CD4-positive, alpha-beta T cell treated with Interleukin-15 for 4 hours (primary cell): ENCODE measurements around the gene USP30.
"Not testable (repeated sequence)": the region's sequence is repeated elsewhere in the genome, so short reads cannot be mapped to it uniquely, and the experiment has no call there.

ENCODE experiments used
- DNase-seq: peaks from one replicate; pipeline ENCODE4 v3.0.0-alpha.2; 2020; ENCODE audit warnings: low spot score

The USP30 gene

DNA sequence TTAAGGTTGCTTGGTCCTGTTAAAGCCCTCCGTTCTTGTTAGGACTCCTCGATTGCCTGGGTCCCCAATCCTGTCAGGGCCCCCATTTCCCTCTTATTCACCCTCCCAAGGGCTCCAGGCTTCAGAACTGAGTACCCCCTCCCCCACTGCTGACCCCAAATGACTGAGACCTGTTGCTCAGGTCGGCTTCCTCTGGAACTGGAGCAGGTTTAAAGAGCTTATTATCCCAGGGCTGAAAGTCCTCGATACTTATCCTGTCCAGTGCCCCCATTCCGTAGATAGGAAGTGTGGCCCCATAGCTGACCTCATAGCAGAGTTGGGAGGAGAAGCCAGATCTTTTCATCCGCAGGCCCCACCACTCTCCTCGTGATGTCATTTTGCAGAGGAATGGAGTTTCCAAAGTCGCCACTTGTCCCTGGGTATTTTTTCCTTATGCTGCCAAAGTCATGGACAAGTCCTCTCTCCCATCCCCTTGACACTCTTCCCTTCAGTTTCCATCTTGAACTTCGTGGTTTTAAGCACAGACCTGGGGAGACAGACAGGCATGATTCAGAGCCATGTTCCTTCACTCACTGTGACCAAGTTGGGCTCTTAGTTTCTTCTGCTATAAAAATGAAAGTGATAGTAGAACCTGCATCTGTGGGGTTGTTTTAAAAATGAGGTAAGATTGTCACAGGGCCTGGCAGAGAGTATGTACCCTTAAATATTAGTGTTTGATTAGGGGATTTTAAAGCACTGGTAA, 1.2 kb downstream of the USP30 start:
- DNase-seq, result peak; percentile 65

DNA sequence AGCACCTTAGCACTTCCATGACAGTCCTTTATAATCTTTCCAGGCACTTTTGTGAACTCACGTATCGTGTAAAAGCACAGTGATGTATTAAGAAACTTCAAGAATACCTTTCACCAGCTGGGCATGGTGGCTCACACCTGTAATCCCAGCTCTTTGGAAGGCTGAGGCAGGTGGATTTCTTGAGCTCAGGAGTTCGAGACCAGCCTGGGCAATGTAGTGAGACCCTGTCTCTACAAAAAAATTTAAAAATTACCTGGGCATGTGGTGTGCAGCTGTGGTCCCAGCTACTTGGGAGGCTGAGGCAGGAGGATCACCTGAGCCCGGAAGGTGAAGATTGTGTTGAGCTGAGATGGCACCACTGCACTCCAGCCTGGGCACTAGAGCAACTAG, 1.7 kb downstream of the USP30 start:
- DNase-seq, result not testable (repeated sequence)

DNA sequence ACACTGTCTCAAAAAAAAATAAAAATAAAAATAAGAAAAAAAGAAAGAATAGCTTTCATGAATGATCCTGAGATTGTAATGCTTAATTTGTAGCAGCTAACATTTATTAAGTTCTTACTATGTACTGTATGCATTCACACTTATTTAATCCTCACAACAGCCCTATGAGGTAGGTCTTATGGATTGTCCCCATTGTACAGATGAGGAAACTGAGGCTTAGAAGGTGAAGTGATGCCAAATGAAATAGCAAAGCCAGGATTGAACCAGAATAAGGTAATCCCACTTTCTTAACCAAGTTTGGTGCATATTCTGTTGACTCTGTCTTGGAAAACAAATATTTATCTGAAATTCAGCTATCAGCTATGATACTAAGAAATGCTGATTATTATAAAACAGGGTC, 2.1 kb downstream of the USP30 start:
- no peak for DNase-seq

DNA sequence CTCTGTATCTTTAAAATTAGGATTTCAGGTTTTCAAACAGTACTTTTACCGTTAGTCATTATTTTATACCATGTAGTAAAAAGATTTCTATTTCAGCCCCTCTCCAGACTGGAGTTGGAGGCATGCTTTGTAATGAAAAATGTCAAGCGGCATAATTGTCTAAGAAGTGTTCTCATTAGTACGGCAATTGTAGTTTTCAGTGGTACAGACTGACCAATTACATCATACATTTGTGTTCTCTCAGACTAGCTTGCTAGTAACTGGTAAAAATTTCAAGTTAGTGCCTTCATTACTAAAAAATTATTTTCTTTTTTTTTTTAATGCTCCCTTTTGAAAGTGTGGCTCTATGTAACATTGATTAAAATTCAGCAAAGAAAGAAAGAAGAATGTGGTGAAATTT, 4.5 kb downstream of the USP30 start:
- no peak for DNase-seq

DNA sequence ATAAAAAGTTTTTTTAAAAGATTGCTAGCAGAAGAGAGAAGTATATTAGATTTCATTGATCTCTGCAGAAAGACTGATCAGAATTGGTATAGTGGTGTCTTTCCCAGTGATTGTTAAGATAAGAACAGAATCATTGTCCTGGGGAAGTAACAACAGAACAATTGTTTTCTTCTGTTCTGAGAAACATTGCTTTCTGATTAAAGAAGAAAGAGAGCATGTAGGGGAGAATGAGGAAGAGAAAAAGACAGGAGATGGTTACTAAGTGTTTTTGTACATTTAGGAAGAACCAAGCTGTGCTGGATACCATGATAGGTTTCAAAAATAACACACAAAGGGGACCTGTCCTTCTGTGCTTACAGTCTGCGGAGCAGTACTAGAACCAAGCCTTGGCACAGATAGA, 5.0 kb downstream of the USP30 start:
- DNase-seq, result no peak

DNA sequence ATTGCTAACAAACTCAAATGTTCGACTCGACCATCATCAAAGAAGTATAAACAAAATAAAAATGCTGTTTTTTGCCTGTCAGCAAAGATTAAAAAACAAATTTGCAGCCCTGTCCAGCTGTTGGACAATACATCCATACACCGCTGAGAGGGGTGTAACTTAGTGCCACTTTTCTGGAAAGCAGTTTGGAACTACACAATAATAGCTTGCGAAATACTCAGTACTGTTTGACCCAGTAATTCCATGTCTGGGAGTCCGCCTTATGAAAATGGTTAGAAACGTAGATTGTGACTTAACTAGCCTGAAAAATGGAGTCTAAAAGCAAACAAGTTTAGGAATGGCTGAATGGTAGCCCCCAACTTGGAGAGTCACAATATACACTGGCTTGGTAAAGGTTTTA, 6.4 kb downstream of the USP30 start:
- DNase-seq, result no peak

DNA sequence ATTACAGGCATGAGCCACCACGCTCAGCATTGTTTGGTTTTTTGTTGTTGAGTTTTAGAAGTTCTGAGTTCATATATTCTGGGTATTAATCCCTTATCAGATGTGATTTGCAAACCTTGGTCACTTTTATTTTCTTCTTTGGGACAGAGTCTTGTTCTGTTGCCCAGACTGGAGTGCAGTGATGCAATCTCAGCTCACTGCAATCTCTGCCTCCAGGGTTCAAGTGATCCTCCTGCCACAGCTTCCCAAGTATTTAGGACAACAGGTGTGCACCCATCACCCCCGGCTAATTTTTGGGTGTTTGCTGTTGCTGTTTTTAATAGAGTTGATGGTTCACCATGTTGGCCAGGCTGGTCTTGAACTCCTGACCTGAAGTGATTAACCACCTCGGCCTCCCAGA, 11.8 kb downstream of the USP30 start:
- DNase-seq, result no peak

DNA sequence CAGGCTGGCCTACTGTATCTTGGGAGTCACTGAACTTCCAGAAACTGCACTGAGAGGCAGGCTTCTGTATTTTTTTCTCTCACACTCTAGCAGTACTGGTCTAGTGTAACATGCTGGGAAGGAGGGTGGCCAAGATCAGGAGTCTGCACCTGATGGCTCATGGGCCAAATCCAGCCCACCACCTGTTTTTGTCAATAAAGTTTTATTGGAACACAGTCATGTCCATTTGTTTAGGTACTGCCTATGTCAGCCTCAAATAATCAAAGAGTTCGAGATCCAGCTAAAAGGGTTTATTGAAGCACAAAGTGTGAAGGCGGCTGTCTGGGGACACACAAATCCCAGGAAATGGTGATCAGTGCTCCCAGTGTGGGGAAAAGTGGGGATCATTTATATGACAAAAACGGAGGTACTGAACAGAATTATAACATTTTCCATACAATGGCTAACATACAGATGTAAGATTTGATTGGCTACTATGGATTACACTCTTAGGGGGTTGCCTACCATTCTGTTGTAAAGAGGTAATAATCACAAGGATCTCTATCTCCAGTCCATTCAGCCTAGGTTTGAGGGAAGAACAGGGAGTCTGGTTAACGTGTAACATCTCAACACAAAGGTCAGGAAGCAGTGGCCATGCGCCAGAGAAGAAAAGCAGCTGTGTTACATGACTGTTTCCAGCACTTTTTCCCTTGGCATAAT, 12.9 kb downstream of the USP30 start:
- no peak for DNase-seq

DNA sequence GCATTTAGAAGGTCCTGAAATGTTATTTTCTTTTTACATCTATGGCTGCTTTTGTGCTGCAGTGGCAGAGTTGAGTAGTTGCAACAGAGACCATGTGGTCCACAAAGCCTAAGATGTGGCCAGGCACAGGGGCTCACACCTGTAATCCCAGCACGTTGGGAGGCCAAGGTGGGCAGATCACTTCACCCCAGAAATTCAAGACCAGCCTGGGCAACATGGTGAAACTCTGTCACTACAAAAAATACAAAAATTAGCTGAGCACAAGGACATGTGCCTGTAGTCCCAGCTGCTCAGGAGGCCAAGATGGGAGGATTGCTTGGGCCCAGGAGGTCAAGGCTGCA, 13.4 kb downstream of the USP30 start:
- no peak for DNase-seq

DNA sequence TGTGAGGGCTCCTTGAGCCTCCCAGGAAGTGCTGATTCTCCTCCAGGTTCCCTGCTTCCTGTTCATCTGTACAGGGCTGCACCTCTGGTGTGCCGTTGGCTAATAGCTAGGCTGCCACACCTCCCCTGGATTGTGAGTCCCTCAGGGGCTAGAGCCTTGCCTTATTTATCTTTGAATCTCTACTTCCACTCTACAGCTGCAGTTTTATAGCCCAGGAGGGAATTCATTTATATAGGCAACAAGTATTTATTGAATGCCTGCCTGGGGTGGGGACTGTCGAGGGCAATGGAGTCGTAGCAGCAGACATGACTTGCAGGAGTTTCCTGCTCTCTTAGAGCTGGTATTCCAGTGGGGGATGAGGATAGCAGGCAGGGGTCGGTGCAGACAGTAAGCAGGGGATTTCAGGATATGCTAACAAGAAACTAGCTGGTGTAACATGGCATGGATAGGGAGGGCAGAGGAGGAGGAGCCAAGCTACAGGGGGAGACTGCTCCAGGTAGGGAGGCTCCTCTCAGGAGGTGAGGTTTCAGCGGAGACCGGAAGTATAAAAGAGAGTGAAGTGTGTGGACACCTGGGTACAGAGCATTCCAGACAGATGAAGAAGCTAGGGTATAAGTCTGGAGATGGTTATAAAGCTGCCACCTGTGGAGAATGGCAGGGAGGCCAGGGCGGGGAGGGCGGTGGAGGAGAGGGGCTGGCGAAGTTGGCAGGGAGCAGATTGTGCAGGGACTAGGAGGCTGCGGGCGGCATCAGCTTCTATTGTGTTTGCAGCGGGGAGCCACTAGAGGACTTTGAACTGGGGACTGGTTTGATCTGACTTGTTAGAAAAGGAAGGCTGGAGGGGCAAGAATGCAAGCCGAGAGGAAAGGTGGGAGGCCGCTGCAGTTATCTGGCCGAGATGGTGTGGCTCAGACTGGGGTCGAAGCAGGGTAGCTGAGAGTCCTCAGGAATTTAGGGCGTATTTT, 17.2 kb downstream of the USP30 start:
- DNase-seq, result no peak

DNA sequence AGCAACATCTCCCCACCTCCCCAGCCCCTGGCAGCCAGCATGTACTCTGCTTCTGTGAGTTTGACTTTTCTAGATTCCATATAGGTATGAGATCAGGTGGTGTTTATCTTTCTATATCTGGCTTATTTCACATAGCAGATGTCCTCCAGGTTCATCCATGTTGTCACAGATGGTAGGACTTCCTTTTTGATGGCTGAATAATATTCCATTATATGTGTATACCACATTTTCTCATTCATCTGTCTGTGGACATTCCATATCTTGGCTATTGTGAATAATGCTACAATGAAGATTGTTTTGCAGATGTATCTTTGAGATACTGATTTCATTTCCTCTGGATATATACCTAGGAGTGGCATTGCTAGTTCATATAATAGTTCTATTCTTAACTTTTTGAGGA, 22.5 kb downstream of the USP30 start:
- no peak for DNase-seq

DNA sequence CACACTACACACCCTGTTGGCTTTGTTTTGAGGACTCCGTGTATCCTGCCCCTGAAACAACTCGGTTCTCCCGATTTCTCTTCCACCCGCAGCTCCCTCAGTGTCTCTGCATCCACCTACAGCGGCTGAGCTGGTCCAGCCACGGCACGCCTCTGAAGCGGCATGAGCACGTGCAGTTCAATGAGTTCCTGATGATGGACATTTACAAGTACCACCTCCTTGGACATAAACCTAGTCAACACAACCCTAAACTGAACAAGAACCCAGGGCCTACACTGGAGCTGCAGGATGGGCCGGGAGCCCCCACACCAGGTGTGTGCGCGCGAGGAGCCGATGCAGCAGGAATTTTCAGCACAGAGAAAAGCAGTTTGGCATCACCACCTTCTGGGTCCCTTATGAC, 30.4 kb downstream of the USP30 start:
- DNase-seq, result no peak

DNA sequence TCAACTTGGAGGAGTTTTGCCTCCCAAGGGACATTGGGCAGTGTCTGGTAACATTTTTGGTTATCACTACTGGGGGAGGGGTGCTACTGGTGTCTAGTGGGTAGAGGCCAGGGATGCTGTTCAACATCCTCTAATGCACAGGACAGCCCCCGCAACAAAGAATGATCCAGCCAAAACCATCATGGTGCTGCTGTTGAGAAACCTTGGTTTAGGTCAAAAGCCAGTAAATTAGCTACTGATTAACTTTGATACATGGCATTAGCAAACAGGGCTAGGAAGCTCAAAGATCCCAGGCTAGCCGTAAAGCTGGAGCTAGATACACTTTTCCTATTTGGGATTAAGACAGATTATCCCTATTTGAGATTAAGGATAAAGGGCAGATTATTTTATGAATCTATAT, 32.0 kb downstream of the USP30 start:
- no peak for DNase-seq

DNA sequence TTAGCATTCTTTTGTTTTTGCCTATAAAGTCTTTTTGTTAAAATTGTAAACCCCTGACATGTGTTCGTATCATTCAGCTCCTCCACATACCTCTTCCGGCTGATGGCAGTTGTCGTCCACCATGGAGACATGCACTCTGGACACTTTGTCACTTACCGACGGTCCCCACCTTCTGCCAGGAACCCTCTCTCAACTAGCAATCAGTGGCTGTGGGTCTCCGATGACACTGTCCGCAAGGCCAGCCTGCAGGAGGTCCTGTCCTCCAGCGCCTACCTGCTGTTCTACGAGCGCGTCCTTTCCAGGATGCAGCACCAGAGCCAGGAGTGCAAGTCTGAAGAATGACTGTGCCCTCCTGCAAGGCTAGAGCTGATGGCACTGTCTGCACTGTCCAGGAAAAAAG, 33.2 kb downstream of the USP30 start:
- DNase-seq, result no peak

DNA sequence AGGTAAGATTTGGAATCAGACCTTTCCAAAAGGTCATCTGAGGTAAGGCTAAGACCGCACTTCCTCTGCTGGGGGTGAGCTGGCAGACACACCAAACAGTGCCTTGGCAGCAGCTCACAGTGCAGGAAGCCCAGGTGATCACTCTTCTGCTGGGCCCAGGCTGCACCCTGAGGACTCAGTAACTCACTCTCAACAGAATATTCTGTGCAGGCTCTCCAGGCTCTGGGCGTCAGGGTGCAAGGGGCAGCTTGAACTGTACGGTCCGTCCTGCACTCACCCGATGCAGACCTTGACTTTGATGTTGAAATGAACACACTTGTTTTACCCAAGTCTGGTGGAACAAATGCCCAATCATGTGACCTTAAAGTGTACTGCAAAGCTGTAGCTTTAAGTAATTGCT, 34.9 kb downstream of the USP30 start:
- DNase-seq, result no peak

DNA sequence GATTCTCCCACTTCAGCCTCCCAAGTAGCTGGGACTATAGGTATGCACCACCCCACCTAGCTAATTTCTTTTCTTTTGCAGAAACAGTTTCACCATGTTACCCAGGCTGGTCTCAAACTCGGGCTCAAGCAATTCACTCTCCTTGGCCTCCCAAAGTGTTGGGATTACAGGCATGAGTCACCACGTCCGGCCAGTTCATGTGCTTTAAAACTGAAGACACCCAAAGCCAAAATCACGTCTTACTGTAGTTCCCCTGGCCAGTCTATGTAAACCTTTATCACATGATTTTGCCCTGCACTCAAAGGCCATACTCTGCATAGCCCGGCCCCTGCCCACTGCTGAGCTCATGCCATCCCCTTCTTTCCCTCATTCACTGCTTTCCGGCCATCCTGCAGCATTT, 36.4 kb downstream of the USP30 start:
- DNase-seq, result no peak

DNA sequence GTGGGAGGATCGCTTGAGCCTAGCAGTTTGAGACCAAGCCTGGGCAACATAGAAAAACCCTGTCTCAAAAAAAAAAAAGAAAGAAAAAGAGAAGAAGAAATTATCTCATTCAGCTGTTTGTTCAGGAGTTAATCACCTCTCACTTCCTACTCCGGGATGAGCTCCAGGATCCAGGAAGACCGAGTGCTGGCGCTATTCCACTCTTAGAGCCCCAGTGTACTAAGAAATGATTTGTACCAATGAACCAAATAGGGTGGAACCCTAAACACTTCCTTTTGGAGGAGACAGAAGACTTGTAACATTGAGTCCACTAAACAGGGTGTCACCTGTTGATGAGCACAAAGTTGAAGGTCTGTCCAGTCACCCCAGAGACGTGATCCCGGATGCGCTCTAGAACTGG, 37.3 kb downstream of the USP30 start:
- no peak for DNase-seq

DNA sequence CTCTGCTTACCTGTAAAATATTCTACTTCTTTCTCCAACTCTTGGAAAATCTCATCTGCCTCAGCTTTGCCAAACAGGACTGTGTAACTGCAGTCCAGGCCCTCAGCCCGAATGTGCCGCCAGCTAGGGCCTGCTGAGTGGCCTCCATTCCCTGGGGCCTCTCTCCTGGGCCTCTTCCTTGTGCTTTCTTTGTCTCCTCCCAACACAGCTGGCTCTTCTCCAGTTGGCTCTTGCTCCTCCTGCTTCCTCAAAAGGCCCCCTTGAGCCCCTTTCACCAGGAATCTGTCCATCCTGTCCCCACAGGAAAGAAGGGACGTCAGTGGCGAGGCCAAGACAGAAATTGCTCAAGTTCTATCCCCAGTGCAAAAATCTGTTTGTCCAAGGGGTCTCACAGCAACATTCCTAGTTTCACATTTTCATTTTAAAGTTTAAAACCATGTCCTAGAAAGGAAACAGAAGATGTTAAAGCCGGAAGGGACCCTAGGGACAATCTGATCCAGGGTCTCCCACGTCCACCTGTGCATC, 40.2 kb downstream of the USP30 start:
- DNase-seq, result no peak

DNA sequence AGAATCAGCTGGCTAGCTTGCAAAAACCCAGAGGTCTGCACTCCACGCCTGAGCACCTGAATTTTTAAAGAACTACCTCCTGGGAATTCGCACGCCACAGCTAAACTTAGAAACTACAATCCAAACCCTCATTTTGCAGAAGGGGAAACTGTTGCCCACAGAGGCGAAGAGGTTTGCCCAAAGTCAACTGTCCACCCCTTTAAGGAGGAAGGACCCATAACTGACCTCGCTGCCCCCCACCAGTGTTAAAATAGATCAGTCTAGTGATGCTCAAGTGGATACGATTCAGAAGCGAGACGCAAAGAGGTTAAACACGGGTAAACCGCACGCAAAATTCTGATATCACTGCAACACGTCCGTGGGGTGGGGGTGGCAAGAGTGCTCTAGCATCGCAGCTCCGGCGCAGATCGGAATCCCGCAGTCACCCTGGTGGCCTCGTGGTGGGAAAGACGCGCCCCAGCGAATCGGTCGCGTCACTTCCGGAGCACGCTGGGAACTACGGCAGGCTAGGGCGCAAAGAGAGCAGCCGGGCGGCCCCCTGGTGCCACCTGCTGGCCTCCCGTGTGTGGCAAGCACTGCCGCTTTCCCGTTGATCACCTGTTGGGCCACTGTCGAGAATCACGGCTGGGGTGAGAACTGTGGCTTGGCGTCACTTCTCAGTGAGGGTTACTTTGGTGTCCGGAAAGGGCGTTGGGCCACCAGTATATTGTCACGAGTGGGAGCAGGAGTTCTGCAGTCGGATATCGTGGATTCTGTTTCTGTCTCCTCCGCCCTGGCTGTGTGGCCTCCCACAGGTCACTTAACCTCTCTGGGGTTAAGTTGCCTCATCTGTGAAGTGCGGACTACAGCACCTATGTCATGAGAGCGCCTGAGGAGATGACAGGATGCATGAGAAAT, 40.9 kb downstream of the USP30 start, which contains the start of gene ALKBH2:
Gene ALKBH2 (minus strand): TSS at position 451 of the 897 bp plus-strand sequence. CDS start 686 bp downstream, outside the sequence.
- DNase-seq, result peak; percentile 93

DNA sequence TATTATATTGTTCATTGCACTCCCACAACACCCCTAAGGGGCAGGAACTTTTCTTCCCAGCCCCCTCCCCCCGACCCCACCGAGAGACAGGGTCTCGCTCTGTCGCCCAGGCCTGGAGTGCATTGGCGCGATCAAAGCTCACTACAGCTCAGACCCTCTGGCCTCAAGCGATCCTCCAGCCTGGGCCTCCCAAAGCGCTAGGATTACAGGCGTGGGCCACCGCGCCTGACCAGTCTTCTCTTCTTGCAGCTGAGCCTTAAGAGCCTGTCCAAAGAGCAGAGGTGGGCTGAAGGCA, 44.7 kb downstream of the USP30 start:
- no peak for DNase-seq

DNA sequence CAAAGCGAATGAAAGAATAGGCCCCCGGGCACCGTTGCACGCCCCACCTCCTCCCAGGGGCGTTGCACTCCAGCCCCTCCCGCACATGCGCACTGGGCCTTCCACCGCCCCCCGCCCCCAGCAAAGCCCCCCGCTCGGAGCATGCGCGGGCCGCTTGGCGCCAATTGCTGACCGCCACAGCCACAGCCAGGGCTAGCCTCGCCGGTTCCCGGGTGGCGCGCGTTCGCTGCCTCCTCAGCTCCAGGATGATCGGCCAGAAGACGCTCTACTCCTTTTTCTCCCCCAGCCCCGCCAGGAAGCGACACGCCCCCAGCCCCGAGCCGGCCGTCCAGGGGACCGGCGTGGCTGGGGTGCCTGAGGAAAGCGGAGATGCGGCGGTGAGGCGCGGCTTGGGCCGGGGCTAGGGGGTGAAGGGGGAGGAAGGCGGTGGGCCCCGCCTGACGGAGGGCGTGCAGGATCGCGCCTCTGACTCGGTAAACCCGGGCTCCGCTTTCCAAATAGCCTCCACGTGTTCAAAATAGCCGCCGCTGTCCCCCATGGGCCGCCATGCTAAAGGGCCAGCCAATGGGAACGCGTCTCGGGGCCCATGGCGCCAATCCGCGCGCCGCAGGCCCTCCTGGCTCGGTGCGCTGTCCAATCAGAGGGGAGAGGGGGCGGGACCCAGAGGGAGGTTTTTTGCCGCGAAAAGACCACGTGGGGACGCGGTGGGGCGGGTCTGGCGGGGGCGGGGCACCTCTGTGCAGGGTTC, 45.2 kb downstream of the USP30 start, which contains the start of gene UNG:
Gene UNG (plus strand): TSS at position 163 of the 748 bp plus-strand sequence. CDS start 83 bp downstream, at position 246.
- DNase-seq, result peak; percentile 98
